Renal cortex interstitium (tissue), 11 donors: ENCODE results near the gene GLB1L3. TPM values are rescaled to one million over a fixed set of nuclear protein-coding genes. Genes with fewer than 3 reads are reported as not detected.
A peak's percentile ranks its signal among the peaks of the same experiment; 100 is the strongest.

Experiments used
- DNase-seq, 11 donors: peaks; one replicate each; pipeline ENCODE4 v3.0.0-alpha.2; 2013; ENCODE audit warnings: low read depth in 9 of 11, low spot score in 4 of 11; ENCODE audit errors: extremely low read depth in 1 of 11
- polyA plus RNA-seq, 3 donors: library from polyadenylated mRNA; unstranded; fragments of 120-200 nt; gene quantifications; one replicate each; pipeline ENCODE4 v1.2.1, GENCODE V29; 2013; ENCODE audit not compliant: insufficient read length in 3 of 3

Gene GLB1L3
- polyA plus RNA-seq, 3 donors: 1.4 to 2.1 (median 1.8) TPM

GRCh38 chr11:134352111-134352510, 75.9 kb downstream of the GLB1L3 start:
- DNase-seq: no peak

GRCh38 chr11:134355136-134355535, 79.0 kb downstream of the GLB1L3 start:
- DNase-seq: no peak

GRCh38 chr11:134355656-134356055, 79.5 kb downstream of the GLB1L3 start:
- no peak for DNase-seq

GRCh38 chr11:134356656-134357544, 80.7 kb downstream of the GLB1L3 start:
- no peak for DNase-seq

GRCh38 chr11:134357545-134357839, 81.3 kb downstream of the GLB1L3 start:
- no peak for DNase-seq

GRCh38 chr11:134358165-134358855, 82.1 kb downstream of the GLB1L3 start:
- no peak for DNase-seq

- DNase-seq: no peak
These were observed 82.8 kb downstream of the GLB1L3 start for GRCh38 chr11:134358856-134359490.

- DNase-seq: no peak
These were observed 83.5 kb downstream of the GLB1L3 start for GRCh38 chr11:134359646-134360045.

- peak; percentile 47 to 75 (median 69) for DNase-seq
These were observed 84.1 kb downstream of the GLB1L3 start for GRCh38 chr11:134360050-134360835.

- DNase-seq: no peak
These were observed 85.5 kb downstream of the GLB1L3 start for GRCh38 chr11:134361661-134362060.

- DNase-seq: no peak
These were observed 86.2 kb downstream of the GLB1L3 start for GRCh38 chr11:134362192-134362901.

GRCh38 chr11:134363161-134363560, 87.0 kb downstream of the GLB1L3 start:
- DNase-seq: no peak

GRCh38 chr11:134363592-134363991, 87.4 kb downstream of the GLB1L3 start:
- DNase-seq: peak in 2 of 11 donors; percentile 9 to 22

GRCh38 chr11:134364261-134364660, 88.1 kb downstream of the GLB1L3 start:
- no peak for DNase-seq

- DNase-seq: no peak
These were observed 89.1 kb downstream of the GLB1L3 start for GRCh38 chr11:134365011-134365925.

- peak in 4 of 11 donors; percentile 6 to 39 (median 15) for DNase-seq
These were observed 90.1 kb downstream of the GLB1L3 start for GRCh38 chr11:134366254-134366653.

- DNase-seq: no peak
These were observed 91.6 kb downstream of the GLB1L3 start for GRCh38 chr11:134367781-134368180.
